HL-60 (cell line): ENCODE measurements around the gene OR6C65.

Source experiments
- CTCF ChIP-seq: IDR thresholded peaks from one replicate; pipeline ENCODE4 v1.5.1; 2011; ENCODE audit warnings: low read length, control low read depth, inconsistent platforms; ENCODE audit not compliant: insufficient read depth
- GABPA ChIP-seq: IDR thresholded peaks from 2 replicates; pipeline ENCODE4 v1.6.1; 2012; ENCODE audit warnings: low read depth
- POLR2AphosphoS5 ChIP-seq: IDR thresholded peaks from 2 replicates; pipeline ENCODE4 v1.6.1; 2012; ENCODE audit warnings: low read depth
- REST ChIP-seq: IDR thresholded peaks from 2 replicates; pipeline ENCODE4 v1.6.1; 2012; ENCODE audit warnings: low read depth; ENCODE audit not compliant: insufficient replicate concordance

GRCh38 chr12:55372521-55372920 lies 27.8 kb upstream of the OR6C65 start:
- no peak for TF ChIP-seq CTCF
- no peak for TF ChIP-seq POLR2AphosphoS5
- no peak for TF ChIP-seq GABPA
- TF ChIP-seq REST: no peak
